ENCODE data around the gene AKAP3.

The AKAP3 gene

GRCh38 chr12:4604684-4605193 lies 44.1 kb downstream of the AKAP3 start:
- no peaks in the 10 kb centered on the region for H3F3A ChIP-seq (ENCODE audit: low read depth)
- peaks cover 15% of the 10 kb centered on the region for H3K79me2 ChIP-seq (ENCODE audit: insufficient read depth, low read length)

GRCh38 chr12:4603946-4604345 lies 44.9 kb downstream of the AKAP3 start:
- Histone ChIP-seq H3K36me3 (ENCODE audit: insufficient read depth, low read length) (no peaks in the 10 kb centered on the region), H3K4me2 (ENCODE audit: low read depth, low read length, poor library complexity, severe bottlenecking) (no peak overlapping the region), H2AFZ (ENCODE audit: low read length) (no peak overlapping the region), H3K79me2 (ENCODE audit: insufficient read depth, low read length) (peaks cover 15% of the 10 kb centered on the region), H3K9me2 (replicated peaks; ENCODE audit: low read depth, low read length) (no peaks in the 10 kb centered on the region), H3K4me1 (ENCODE audit: insufficient read depth, low read length, poor library complexity, severe bottlenecking) (peaks cover 13% of the 10 kb centered on the region), H3K4me3 (ENCODE audit: low read length, poor library complexity, severe bottlenecking) (no peak overlapping the region), H3F3A (ENCODE audit: low read depth) (no peaks in the 10 kb centered on the region), H3K9me3 (ENCODE audit: insufficient read depth, low read depth, low read length) (no peaks in the 10 kb centered on the region), H4K20me1 (ENCODE audit: insufficient read depth, low read length, poor library complexity, severe bottlenecking) (no peaks in the 10 kb centered on the region), H3K9ac (ENCODE audit: low read depth, low read length, poor library complexity, severe bottlenecking) (no peak overlapping the region), H3K27me3 (ENCODE audit: insufficient read depth, low read length, poor library complexity, severe bottlenecking) (no peaks in the 10 kb centered on the region)
- TF ChIP-seq EZH2phosphoT487 (IDR thresholded peaks at IDR 0.05; ENCODE audit: borderline replicate concordance) (no peak), CTCF (conservative IDR thresholded peaks at IDR 0.05; ENCODE audit: low read length) (no peak)

More at GRCh38 chr12:4604684-4605193, 44.1 kb downstream of the AKAP3 start:
- peak overlapping the region; percentile 87 for H3K4me3 ChIP-seq (ENCODE audit: low read length, poor library complexity, severe bottlenecking)
- H3K4me2 ChIP-seq (ENCODE audit: low read depth, low read length, poor library complexity, severe bottlenecking), result peak overlapping the region; percentile 57
- H3K36me3 ChIP-seq (ENCODE audit: insufficient read depth, low read length), result no peaks in the 10 kb centered on the region
- no peaks in the 10 kb centered on the region for H3K9me3 ChIP-seq (ENCODE audit: insufficient read depth, low read depth, low read length)
- H4K20me1 ChIP-seq (ENCODE audit: insufficient read depth, low read length, poor library complexity, severe bottlenecking), result no peaks in the 10 kb centered on the region
- TF ChIP-seq CTCF (conservative IDR thresholded peaks at IDR 0.05; ENCODE audit: low read length), result peak; percentile 99
- no peak for TF ChIP-seq EZH2phosphoT487 (IDR thresholded peaks at IDR 0.05; ENCODE audit: borderline replicate concordance)
- H3K4me1 ChIP-seq (ENCODE audit: insufficient read depth, low read length, poor library complexity, severe bottlenecking), result peaks cover 13% of the 10 kb centered on the region
- H3K9me2 ChIP-seq (replicated peaks; ENCODE audit: low read depth, low read length), result no peaks in the 10 kb centered on the region
- peak overlapping the region; percentile 93 for H2AFZ ChIP-seq (ENCODE audit: low read length)
- H3K27me3 ChIP-seq (ENCODE audit: insufficient read depth, low read length, poor library complexity, severe bottlenecking), result no peaks in the 10 kb centered on the region
- peak overlapping the region; percentile 82 for H3K9ac ChIP-seq (ENCODE audit: low read depth, low read length, poor library complexity, severe bottlenecking)

- no peak overlapping the region for H3K4me2 ChIP-seq (ENCODE audit: low read depth, low read length, poor library complexity, severe bottlenecking)
- peaks cover 15% of the 10 kb centered on the region for H3K79me2 ChIP-seq (ENCODE audit: insufficient read depth, low read length)
- no peaks in the 10 kb centered on the region for H3K9me2 ChIP-seq (replicated peaks; ENCODE audit: low read depth, low read length)
- H3K9ac ChIP-seq (ENCODE audit: low read depth, low read length, poor library complexity, severe bottlenecking), result no peak overlapping the region
- no peaks in the 10 kb centered on the region for H3K36me3 ChIP-seq (ENCODE audit: insufficient read depth, low read length)
- TF ChIP-seq CTCF (conservative IDR thresholded peaks at IDR 0.05; ENCODE audit: low read length), result no peak
- no peak for TF ChIP-seq EZH2phosphoT487 (IDR thresholded peaks at IDR 0.05; ENCODE audit: borderline replicate concordance)
- no peaks in the 10 kb centered on the region for H3K9me3 ChIP-seq (ENCODE audit: insufficient read depth, low read depth, low read length)
- no peak overlapping the region for H2AFZ ChIP-seq (ENCODE audit: low read length)
- H3F3A ChIP-seq (ENCODE audit: low read depth), result no peaks in the 10 kb centered on the region
- no peaks in the 10 kb centered on the region for H3K27me3 ChIP-seq (ENCODE audit: insufficient read depth, low read length, poor library complexity, severe bottlenecking)
- H3K4me3 ChIP-seq (ENCODE audit: low read length, poor library complexity, severe bottlenecking), result no peak overlapping the region
- no peaks in the 10 kb centered on the region for H4K20me1 ChIP-seq (ENCODE audit: insufficient read depth, low read length, poor library complexity, severe bottlenecking)
- peaks cover 13% of the 10 kb centered on the region for H3K4me1 ChIP-seq (ENCODE audit: insufficient read depth, low read length, poor library complexity, severe bottlenecking)
These were observed 45.4 kb downstream of the AKAP3 start for GRCh38 chr12:4603421-4603820.

Data from Loucy (cell line).